NCI-H2196 treated with DMSO at 0.1 percent for 48 hours (cell line): Measurements from ENCODE around the gene TAS1R3.

Source experiments
- DNase-seq: peaks from one replicate; lab custom pipeline; 2025; ENCODE audit not compliant: unreplicated experiment; lab: John Stamatoyannopoulos, UW

TAS1R3 gene

DNA sequence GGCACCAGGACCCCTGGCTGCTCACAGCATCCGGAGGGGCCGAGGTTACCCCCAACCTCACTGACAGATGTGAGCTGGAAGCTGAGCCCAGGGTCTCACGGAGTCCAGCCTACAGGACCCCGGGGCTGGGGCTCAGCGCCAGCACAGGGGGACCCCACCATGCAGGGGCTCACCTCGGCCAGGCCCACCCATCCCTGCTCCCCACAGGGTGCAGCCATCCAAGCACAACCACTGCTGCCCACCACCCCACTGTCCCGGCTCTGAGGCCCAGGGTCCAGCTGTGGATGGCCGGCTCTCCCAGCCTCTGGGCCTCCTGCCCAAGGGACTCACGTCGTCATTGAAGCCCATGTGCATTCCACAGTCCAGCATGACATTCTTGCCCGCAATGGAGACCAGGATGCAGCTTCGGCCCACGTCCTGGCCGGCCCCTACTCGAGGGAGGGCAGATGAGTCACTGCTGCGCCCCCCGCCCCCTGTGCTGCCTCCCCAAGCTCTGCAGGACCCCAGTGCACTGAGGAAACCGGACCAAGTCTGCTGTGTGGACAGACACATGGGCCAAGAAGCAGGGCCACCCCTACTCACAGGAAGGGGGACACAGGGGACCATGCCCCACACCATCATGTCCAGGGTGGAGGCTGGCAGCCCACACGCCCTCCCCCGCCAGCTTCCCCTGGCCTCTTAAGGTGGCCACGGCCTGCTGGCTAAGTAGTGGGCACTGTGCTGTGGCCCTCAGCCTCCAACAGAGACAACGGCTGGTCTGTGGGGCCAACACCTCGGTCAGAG, 10.2 kb upstream of the TAS1R3 start:
- no peak for DNase-seq

DNA sequence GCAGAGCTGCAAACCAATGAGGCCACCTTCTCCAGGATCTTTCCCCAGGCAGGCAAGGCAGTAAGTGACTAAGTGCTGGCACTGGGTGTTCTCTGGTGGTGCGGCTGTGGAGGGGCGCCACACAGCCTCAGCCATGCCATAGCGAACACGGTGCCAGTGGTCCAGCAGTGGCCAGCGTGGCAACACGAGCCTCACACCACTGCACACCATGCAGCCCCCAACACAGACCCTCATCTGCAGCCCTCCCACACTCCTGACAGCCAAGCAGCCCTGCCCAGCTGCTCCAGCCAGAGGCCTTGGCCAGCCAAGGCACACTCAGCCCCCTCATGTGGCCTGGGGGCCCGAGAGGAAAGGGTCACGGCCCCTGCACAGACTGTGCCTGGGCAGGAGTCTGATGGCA, 9.6 kb upstream of the TAS1R3 start:
- no peak for DNase-seq

DNA sequence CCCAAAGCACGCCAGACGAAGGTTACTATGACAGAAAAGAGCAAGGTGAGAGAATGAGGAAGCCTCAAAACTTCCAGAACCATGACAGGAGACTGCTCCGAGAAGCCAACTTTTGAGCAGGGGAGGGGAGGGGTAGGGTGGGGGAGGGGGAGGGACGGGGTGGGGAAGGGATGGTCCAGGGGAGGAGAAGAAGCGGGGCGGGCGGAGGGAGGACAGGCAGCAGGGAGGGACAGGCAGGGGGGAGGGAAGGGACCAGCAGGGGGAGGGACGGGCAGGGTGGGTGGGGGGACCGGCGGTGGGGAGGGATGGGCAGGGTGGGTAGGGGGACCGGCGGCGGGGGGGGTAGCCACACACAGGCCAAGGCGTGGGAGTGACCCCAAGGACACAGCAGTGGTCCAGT, 8.7 kb upstream of the TAS1R3 start:
- DNase-seq, result no peak

DNA sequence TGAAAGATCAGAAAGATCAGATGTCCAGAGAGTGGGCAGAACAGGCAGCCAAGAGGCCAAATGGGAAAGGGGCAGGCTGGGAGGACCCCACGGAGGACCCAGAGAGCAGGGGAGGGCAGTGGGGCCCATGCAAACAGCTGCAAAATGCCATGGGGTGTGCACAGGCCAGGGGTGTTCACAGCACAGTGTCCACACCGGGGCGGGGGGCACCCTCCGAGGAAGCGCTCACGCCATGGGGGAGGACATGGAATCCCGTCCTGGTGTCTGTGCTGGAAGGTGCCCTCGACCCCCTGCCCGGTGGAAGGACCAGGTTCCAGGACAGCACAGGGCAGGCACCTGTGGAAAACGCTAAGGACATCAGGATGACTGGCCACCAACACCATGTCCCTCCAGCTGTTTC, 8.1 kb upstream of the TAS1R3 start:
- no peak for DNase-seq

DNA sequence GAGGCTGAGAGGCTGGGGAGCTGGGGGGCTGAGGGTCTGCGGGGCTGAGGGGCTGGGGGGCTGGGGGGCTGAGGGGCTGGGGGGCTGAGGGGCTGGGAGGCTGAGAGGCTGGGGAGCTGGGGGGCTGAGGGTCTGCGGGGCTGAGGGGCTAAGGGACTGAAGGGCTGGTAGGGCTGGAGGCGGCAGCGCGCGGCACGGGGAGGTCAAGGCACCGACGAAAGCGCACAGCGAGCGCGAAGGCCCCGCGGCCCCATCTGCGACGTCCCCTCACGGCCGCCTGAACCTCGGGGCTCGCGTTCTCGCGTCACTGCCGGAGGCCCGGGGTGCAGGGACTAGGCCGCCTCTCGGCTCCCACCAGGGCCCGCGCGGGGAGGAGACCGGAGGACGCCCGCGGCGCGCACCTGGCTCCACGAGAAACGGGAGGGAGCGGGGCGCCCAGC, 7.0 kb upstream of the TAS1R3 start:
- no peak for DNase-seq

DNA sequence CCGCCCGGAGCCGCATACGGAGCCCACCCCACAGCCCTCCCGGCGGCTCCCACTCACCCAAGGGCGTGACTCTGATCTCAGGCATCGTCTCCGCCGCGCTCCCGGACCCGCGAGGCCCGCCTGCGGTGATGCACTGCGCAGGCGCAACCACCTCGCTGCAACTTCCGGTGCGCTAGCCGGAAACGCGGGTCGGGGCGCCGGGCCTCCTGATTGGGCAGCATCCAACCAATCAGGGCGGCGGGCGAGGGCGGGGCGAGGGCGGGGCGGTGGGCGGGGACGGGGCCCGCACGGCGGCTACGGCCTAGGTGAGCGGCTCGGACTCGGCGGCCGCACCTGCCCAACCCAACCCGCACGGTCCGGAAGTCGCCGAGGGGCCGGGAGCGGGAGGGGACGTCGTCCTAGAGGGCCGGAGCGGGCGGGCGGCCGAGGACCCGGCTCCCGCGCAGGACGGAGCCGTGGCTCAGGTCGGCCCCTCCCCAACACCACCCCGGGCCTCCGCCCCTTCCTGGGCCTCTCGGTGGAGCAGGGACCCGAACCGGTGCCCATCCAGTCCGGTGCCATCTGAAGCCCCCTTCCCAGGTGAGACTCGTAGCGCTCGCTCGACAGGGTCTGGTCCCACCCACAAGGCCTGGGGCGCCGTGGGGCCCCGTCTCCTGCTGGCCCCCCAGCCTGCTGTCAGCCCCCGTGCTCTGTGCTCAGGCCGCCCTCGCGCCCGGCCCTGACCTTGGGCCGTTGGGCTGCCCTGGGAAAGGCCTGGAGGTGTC, 6.4 kb upstream of the TAS1R3 start, which contains the start of the genes CPTP and INTS11:
Gene CPTP, plus strand, starts transcription at position 279 of the 764 bp plus-strand sequence. CDS start 2,109 bp downstream, outside the sequence.
Gene INTS11, minus strand, starts transcription at position 137 of the 764 bp plus-strand sequence. Its CDS starts 52 bp downstream, at position 85.
- peak; percentile 86 for DNase-seq

DNA sequence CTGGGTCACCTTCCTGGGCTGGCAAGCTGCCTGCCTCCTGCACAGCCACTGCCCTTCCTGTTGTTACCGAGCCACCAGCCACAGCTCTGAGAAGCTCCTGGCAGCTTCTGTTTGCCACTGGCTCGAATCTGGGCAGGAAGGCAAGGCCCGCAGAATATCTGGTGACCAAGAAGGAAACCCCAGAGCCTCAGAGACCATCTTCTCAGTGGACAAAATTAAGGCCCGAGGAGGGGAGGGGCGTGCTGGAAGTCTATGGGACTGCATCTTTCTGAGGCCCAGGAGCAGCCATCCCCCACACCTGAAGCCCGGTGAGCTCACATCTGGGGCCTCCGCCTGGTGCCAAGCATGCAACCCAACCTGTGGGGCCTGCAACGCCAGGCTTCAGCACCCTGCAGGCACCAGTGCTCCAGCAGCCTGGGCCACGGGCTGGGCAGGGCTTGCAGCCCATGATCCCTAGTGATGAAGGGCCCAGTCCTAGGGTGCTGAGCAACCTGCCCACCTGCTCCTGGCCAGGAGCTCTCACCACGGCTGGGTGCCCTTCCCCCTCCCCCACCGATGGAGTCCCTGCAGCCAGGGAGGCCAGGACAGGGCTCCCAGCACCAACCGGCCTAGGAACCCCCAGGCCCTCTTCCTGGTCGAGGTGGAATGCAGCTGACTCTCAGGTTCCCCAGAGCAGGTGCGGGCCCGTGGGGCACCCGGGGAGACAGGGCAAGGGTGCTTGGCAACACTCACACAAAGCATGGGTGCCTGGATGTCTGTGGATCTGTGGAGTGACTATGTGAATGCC, 5.6 kb upstream of the TAS1R3 start:
- no peak for DNase-seq

DNA sequence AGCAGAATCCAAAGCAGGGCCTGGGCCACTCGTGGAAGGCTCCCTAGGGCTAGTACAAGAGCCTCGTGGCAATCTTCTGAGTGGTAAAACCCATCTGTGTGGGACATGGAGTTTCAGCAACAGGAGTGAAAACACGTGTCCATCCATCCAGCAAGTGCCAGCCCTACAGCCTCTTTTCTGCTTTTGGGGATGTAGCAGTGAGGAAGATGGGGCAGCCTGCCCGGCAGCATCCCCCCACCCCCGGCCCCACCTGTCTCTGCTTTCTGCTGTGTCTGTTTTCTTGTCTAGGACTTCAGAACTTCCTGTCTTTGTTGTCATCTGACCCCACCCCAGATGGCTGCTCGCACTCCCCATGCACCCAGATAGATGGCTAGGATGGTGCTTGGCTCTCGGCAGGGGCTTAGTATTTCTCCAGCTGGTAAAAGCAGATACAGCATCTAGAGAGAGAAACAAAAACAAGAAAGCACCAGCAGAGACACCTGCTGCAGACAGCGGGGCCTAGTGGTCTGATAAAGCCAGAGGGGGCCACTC, 4.9 kb upstream of the TAS1R3 start:
- DNase-seq, result no peak

DNA sequence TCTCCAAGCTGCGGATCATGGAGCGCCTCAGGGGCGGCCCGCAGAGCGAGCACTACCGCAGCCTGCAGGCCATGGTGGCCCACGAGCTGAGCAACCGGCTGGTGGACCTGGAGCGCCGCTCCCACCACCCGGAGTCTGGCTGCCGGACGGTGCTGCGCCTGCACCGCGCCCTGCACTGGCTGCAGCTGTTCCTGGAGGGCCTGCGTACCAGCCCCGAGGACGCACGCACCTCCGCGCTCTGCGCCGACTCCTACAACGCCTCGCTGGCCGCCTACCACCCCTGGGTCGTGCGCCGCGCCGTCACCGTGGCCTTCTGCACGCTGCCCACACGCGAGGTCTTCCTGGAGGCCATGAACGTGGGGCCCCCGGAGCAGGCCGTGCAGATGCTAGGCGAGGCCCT, 3.8 kb upstream of the TAS1R3 start:
- DNase-seq, result no peak

DNA sequence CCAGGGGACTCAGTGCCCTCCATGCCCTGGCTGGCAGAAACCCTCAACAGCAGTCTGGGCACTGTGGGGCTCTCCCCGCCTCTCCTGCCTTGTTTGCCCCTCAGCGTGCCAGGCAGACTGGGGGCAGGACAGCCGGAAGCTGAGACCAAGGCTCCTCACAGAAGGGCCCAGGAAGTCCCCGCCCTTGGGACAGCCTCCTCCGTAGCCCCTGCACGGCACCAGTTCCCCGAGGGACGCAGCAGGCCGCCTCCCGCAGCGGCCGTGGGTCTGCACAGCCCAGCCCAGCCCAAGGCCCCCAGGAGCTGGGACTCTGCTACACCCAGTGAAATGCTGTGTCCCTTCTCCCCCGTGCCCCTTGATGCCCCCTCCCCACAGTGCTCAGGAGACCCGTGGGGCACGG, 2.8 kb upstream of the TAS1R3 start:
- no peak for DNase-seq

DNA sequence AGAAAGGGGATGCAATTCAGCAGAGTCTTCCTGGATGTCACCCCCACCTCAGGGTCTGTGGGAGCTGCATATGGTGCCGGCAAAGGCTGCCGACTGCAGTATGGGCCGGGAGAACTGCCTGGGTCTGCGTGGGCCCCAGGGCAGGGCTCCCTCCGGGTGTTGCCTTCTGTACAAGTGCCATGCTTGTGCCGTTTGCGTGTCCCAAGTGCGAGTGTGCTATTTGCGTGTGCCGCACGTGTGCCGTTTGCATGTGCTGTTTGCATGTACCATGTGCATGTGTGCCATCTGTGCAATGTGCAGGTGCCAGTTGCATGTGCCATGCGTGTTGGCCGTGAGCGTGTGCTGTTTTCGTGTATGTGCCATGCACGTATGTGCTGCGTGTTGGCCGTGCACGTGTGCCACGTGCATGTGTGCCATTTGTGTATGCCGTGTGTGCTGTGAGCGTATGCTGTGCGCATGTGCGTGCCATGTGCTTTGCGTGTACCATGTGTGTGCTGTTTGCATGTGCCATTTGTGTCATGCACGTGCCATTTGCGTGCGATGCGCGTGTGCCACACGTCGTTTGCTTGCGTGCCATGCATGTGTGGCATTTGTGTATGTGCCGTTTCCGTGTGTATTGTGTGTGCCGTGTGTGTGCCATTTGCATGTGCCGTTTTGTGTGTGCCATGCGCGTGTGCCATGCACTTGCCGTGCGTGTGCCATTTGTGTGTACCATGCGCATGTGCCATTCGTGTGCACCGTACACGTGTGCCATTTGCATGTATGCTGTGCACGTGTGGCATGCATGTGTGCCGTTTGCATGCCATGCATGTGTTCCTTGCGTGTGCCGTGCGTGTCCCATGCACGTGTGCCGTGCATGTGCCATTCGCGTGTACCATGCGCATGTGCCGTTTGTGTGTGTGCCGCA, 1.5 kb upstream of the TAS1R3 start:
- DNase-seq, result no peak

DNA sequence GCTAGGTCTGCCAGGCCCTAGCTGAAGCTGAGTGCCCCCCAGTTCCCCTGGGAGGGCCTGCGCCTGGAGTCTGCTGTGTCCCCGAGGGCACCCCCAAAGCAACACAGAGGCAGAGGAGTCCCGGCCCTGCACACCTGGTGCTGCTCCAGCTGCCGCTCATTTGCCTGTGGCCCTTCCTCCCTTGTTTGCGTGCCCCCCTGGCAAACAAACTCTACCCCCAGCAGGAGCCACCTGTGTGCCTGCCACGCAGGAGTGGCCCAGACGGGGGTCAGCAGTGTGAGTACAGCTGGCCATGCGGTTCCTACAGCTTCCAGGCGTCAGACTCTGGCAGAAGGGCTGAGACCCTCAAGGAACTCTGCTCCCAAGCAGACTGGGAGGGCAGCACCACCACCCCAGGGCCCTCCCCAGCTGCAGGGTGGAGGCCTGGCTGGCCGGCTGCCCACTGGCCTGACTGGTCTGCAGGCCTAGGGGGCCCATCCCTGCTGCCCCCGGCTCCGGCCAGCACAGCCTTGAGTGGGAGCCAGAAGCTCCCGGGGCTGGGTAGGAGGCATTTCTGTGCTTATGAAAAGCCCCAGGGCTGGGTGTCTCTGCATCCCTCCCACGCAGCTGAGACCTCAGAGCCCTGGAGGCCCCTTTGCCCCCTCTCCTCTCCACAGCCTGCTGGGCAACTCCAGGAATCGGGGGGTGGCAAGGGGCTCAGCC, 563 bp upstream of the TAS1R3 start:
- DNase-seq, result no peak

DNA sequence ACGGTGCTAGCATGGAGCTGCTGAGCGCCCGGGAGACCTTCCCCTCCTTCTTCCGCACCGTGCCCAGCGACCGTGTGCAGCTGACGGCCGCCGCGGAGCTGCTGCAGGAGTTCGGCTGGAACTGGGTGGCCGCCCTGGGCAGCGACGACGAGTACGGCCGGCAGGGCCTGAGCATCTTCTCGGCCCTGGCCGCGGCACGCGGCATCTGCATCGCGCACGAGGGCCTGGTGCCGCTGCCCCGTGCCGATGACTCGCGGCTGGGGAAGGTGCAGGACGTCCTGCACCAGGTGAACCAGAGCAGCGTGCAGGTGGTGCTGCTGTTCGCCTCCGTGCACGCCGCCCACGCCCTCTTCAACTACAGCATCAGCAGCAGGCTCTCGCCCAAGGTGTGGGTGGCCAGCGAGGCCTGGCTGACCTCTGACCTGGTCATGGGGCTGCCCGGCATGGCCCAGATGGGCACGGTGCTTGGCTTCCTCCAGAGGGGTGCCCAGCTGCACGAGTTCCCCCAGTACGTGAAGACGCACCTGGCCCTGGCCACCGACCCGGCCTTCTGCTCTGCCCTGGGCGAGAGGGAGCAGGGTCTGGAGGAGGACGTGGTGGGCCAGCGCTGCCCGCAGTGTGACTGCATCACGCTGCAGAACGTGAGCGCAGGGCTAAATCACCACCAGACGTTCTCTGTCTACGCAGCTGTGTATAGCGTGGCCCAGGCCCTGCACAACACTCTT, 1.1 kb downstream of the TAS1R3 start:
- no peak for DNase-seq

DNA sequence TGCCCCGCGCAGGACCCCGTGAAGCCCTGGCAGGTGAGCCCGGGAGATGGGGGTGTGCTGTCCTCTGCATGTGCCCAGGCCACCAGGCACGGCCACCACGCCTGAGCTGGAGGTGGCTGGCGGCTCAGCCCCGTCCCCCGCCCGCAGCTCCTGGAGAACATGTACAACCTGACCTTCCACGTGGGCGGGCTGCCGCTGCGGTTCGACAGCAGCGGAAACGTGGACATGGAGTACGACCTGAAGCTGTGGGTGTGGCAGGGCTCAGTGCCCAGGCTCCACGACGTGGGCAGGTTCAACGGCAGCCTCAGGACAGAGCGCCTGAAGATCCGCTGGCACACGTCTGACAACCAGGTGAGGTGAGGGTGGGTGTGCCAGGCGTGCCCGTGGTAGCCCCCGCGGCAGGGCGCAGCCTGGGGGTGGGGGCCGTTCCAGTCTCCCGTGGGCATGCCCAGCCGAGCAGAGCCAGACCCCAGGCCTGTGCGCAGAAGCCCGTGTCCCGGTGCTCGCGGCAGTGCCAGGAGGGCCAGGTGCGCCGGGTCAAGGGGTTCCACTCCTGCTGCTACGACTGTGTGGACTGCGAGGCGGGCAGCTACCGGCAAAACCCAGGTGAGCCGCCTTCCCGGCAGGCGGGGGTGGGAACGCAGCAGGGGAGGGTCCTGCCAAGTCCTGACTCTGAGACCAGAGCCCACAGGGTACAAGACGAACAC, 1.8 kb downstream of the TAS1R3 start:
- no peak for DNase-seq

DNA sequence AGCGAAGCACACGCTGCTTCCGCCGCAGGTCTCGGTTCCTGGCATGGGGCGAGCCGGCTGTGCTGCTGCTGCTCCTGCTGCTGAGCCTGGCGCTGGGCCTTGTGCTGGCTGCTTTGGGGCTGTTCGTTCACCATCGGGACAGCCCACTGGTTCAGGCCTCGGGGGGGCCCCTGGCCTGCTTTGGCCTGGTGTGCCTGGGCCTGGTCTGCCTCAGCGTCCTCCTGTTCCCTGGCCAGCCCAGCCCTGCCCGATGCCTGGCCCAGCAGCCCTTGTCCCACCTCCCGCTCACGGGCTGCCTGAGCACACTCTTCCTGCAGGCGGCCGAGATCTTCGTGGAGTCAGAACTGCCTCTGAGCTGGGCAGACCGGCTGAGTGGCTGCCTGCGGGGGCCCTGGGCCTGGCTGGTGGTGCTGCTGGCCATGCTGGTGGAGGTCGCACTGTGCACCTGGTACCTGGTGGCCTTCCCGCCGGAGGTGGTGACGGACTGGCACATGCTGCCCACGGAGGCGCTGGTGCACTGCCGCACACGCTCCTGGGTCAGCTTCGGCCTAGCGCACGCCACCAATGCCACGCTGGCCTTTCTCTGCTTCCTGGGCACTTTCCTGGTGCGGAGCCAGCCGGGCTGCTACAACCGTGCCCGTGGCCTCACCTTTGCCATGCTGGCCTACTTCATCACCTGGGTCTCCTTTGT, 2.6 kb downstream of the TAS1R3 start:
- no peak for DNase-seq

DNA sequence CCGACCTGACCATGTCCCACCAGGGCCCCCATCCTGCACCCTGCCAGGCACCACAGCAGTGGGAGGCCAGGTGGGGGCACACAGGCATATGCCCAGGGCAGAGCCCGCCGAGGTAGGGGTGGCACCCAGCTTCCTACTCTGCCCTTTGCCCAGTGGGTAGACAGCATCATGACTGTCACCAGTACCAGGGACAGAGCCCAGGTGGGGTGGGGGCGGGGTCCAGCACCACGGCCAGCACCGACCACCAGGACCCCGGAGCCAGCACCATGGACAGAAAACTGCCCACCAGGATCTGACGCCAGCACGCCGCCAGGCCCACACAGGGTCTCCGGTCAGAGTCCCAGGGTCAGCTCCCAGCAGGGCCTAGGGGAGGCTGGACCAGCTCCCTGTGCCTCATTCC, 3.8 kb downstream of the TAS1R3 start:
- DNase-seq, result no peak

DNA sequence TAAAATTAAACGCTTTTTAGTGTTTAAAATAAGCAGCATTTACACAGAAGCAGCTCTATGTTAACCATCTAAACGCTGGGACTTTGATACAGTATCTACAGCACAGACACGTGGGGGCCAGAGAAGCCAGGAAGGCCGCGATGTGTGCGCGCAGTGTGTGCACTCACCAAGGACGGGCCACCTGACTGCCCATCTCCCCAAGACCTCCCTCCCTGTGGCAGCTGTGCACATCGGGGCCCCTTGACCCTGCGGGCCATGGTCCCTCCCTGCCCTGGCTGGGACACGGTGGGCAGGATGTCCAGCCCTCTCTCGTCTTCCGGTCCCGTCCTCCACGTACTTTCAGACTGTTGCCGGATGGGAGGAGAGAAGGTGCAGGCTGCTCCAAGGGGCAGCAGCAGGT, 4.2 kb downstream of the TAS1R3 start:
- no peak for DNase-seq

DNA sequence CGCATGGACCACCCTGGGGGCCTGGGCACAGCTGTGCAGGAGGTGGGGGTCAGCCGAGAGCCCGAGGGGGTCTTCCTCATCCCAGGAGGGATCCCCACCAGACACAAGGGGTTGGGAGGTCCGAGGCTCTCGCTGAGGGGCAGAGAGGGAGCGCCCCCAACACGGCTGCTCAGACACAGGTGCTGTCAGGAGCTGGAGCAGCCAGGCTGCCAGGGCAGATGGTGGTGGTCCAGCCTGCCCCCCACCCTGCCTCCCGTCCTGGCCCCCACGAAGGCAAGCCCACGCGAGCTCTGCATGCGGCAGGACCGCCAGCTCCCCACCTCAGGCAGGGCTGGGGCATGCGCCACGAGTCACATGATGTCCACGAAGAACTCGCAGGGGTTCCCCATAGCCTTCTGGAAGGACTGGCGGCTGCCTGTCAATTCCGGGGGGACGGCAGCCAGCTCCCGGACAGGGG, 4.7 kb downstream of the TAS1R3 start:
- DNase-seq, result no peak
